Spleen (tissue), 7 donors: ENCODE measurements around the gene PBRM1.

ENCODE experiments used
- CTCF ChIP-seq, 11 experiments: fragments of 200-600 bp in 7 of 11; fragments of 450-650 bp in 4 of 11; sonication (generic) in 4 of 11; IDR thresholded peaks in 8 of 11; conservative IDR thresholded peaks in 3 of 11; 1 replicate in 7 of 11; 2 replicates in 4 of 11; pipeline versions ENCODE4 v1.4.0 to v1.8.0; 2016 to 2021; ENCODE audit warnings: antibody characterized with exemption in 11 of 11, inconsistent platforms in 4 of 11, mild to moderate bottlenecking in 1 of 11
- POLR2A ChIP-seq, 3 donors: fragments of 450-650 bp; IDR thresholded peaks; one replicate each; pipeline ENCODE4 v1.5.1; 2017; ENCODE audit warnings: antibody characterized with exemption in 3 of 3, mild to moderate bottlenecking in 1 of 3
- donor health status: DM: no; HTN: no; CAD: no; lungs with moderate emphysema.
- donor health status: DM: no; HTN: no; CAD: no.
- donor health status: DM: no; HTN: no; CAD: no.

GRCh38 chr3:52682016-52682415 is 3.7 kb downstream of the PBRM1 start:
- TF ChIP-seq POLR2A (IDR thresholded peaks at IDR 0.05): no peak
- TF ChIP-seq CTCF (IDR thresholded peaks at IDR 0.05 in 8 of 11, conservative IDR thresholded peaks at IDR 0.05 in 3 of 11): no peak
